Dendritic cell treated with granulocyte-macrophage colony-stimulating factor and Interleukin-4, amounts not matched to agents 40 ng/mL and 50 ng/mL, for 4 days (primary cell): ENCODE measurements around the gene TMEM178B.

ENCODE experiments used
- H3K27ac Mint-ChIP-seq: one replicate; pipeline ENCODE4 v1.8.0; 2022; ENCODE audit warnings: mild to moderate bottlenecking, mixed read lengths
- H3K27me3 Mint-ChIP-seq: one replicate; pipeline ENCODE4 v1.8.0; 2022; ENCODE audit warnings: mild to moderate bottlenecking, mixed read lengths
- H3K36me3 Mint-ChIP-seq: one replicate; pipeline ENCODE4 v1.8.0; 2022; ENCODE audit warnings: low read depth, mixed read lengths
- H3K4me1 Mint-ChIP-seq: one replicate; pipeline ENCODE4 v1.8.0; 2022; ENCODE audit warnings: low read depth, mixed read lengths
- H3K4me3 Mint-ChIP-seq: one replicate; pipeline ENCODE4 v1.8.0; 2022; ENCODE audit warnings: mild to moderate bottlenecking, moderate library complexity, mixed read lengths
- H3K9me3 Mint-ChIP-seq: one replicate; pipeline ENCODE4 v1.8.0; 2022; ENCODE audit warnings: mixed read lengths
- intact Hi-C: fragments of 100-400 bp; cut with micrococcal nuclease; formaldehyde crosslinking; loops from one replicate; pipeline ENCODE4 v1.15.0; 2022

The TMEM178B gene

DNA sequence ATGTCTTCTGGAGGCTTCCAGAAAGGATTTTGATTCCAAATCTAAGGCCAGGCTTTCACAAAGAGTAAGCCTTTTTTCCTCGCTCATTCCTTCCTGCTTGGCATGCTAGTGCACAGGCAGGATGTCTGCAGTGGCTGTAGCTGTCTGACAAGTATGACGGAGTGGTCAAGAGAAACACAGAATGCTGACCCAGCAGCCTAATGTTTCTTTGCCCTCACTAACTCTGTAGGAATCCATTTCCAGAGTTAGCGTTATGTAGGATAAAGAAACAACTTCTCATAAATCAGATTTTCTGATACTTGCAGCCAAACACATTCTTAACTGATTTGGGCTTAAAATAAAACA lies 286.5 kb downstream of the TMEM178B start:
- H3K27ac Mint-ChIP-seq, result no peak overlapping the region
- no peaks in the 10 kb centered on the region for H3K36me3 Mint-ChIP-seq
- intact Hi-C loops, result no loop called here
- no peaks in the 10 kb centered on the region for H3K9me3 Mint-ChIP-seq
- no peaks in the 10 kb centered on the region for H3K4me1 Mint-ChIP-seq
- no peaks in the 10 kb centered on the region for H3K27me3 Mint-ChIP-seq
- no peak overlapping the region for H3K4me3 Mint-ChIP-seq

DNA sequence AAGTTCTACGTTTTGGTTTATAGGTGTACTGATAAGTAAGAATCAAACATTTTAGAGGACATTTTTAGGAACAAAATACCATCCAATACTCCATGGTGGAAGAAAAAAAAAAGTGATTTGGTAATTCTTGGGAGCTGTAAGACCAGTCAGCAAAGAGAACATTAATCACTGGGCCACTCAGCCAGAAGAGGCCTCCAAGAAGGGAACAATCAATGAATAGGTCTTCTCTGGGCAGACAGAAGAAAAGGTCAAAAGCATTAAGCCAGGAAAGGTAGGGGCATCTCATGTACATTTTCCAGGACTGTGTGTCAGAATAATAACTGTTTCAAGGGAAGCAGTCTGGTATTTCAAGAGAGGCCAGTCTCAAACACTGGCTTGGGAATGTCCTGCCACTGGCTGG lies 286.9 kb downstream of the TMEM178B start:
- intact Hi-C loops, result no loop called here
- Mint-ChIP-seq H3K27me3 (no peaks in the 10 kb centered on the region), H3K9me3 (no peaks in the 10 kb centered on the region)

DNA sequence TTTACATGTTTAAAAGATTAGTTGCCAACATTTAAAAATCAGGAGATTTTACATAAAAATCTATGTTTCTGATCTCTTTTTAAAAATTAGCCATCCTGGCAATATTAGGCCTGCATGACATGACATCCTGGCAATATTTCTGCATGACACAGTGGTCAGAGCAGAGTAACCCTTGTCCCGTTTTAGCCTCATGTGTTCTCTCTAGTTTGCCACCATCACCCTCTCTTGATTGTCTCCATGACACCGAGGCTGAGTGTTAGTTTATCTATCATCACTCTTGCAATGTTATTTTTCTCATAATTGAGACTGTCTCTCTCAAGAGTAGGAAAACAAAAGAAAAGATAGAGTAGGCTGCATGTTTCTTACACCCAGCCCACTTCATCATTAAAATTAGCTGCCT lies 287.6 kb downstream of the TMEM178B start:
- Mint-ChIP-seq H3K27me3 (no peaks in the 10 kb centered on the region), H3K9me3 (no peaks in the 10 kb centered on the region), H3K4me1 (no peaks in the 10 kb centered on the region), H3K4me3 (no peak overlapping the region), H3K27ac (no peak overlapping the region), H3K36me3 (no peaks in the 10 kb centered on the region)
- intact Hi-C loops, result no loop called here

More for the DNA sequence above, 286.9 kb downstream of the TMEM178B start:
- H3K36me3 Mint-ChIP-seq, result no peaks in the 10 kb centered on the region
- H3K4me1 Mint-ChIP-seq, result no peaks in the 10 kb centered on the region
- no peak overlapping the region for H3K4me3 Mint-ChIP-seq
- H3K27ac Mint-ChIP-seq, result no peak overlapping the region

DNA sequence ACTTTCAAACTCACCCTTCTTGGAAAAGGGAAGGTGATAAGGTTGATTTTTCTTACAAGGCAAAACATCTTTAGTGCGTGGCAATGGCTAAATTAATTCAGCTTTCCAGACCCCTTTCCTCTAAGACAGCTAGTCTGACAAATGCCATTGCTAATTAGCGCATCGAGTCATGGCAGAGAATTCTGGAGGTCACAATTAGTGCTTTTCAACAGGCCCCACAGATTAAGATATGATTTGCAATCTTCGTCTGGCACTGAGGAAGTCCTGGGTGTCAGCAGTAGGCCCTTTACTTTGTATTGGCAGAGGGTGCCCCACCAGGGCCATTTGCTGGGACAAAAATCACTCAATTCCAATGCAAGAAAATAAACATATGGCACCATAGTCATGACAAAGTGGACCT lies 288.1 kb downstream of the TMEM178B start:
- H3K27ac Mint-ChIP-seq, result no peak overlapping the region
- no peaks in the 10 kb centered on the region for H3K9me3 Mint-ChIP-seq
- H3K27me3 Mint-ChIP-seq, result no peaks in the 10 kb centered on the region
- no peaks in the 10 kb centered on the region for H3K4me1 Mint-ChIP-seq
- no peak overlapping the region for H3K4me3 Mint-ChIP-seq
- intact Hi-C loops, result no loop called here
- H3K36me3 Mint-ChIP-seq, result no peaks in the 10 kb centered on the region

DNA sequence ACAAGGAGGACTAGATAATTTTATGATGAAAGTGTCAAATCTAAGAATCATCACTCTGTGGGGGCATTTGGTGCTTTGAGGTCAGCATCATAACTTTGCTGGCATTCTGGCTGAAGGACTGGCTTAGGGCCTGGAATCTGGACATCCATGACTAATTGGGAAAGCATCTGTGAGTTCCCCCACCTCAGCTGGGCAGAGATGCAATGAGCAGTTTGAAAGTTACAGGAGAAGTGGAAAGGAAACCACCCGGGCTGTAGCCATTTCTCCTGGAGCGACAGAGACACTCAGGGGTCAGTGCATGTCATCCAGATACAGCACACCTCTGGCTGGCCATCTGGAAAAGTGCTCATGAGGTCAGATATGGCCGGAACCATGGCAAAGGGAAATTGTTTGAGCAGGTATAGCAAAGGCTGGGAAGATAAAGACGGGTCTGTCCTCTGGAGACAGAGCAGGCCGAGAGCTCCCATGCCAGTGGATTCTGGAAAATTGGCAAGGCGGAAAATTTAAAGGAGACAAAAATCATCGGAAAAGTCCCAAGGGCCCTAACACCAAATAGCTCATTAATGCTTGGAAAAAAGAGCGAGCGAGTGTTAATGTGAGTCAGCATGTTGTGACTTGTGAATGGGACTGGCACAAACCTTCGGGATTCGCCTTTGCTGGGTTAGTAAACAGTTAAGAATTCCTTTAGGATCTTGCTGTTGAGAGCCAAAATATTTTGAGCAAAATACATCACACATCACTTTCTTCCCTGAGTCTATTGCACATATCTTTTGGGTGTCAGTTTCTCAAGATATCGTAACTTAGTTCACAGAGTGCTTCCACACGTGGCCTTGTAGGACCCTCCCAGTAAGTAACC lies 288.9 kb downstream of the TMEM178B start:
- no peaks in the 10 kb centered on the region for H3K27me3 Mint-ChIP-seq
- no peaks in the 10 kb centered on the region for H3K4me1 Mint-ChIP-seq
- H3K36me3 Mint-ChIP-seq, result no peaks in the 10 kb centered on the region
- H3K4me3 Mint-ChIP-seq, result no peak overlapping the region
- H3K27ac Mint-ChIP-seq, result no peak overlapping the region
- intact Hi-C loops, result no loop called here
- no peaks in the 10 kb centered on the region for H3K9me3 Mint-ChIP-seq

DNA sequence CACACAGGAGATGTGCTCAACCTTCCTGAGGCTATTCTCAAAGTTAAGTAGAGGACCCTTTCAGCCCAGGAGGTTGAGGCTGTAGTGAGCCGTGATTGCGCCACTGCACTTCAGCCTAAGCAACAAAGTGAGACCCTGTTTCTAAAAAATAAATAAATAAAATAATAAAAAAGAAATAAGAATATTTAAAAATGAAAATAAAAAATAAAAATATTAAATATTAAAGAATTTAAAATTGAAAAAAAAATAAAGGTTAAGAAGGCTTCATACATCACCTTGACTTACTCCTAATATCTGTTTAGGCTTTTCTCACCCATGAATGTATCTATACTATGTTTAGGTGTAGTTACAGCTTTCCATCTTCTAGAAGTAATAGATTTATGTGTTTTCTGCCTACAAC lies 289.9 kb downstream of the TMEM178B start:
- H3K27ac Mint-ChIP-seq, result no peak overlapping the region
- H3K4me1 Mint-ChIP-seq, result no peaks in the 10 kb centered on the region
- H3K36me3 Mint-ChIP-seq, result no peaks in the 10 kb centered on the region
- H3K27me3 Mint-ChIP-seq, result no peaks in the 10 kb centered on the region
- intact Hi-C loops, result no loop called here
- H3K9me3 Mint-ChIP-seq, result no peaks in the 10 kb centered on the region
- no peak overlapping the region for H3K4me3 Mint-ChIP-seq

DNA sequence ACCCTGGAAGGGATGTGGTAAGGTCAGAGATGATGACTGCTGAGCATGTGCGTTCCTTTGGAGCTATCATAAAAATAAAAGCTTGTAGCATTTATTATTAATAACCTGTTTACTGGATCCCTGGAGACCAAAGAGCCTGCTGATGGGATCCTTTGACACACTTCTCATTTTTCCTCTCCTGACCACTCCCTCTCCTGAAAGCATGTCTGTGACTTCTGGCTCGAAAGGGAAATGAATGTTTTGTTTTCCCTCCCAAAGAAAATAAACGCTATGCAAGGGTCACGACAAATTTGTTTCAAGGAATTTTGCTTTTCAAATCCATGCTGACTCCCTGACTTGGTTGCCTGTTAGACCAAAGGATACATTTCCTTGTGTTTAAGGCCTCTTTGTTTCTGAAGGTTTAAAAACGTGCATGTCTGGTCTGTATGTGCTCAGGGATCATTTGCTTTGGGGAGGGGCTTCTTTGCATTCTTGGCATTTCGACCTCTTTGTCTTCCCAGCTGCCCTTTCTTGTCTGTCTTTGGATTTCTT lies 292.3 kb downstream of the TMEM178B start:
- intact Hi-C loops, result no loop called here
- Mint-ChIP-seq H3K27me3 (no peaks in the 10 kb centered on the region), H3K4me1 (no peaks in the 10 kb centered on the region), H3K27ac (no peak overlapping the region), H3K36me3 (no peaks in the 10 kb centered on the region), H3K4me3 (no peak overlapping the region), H3K9me3 (no peaks in the 10 kb centered on the region)

DNA sequence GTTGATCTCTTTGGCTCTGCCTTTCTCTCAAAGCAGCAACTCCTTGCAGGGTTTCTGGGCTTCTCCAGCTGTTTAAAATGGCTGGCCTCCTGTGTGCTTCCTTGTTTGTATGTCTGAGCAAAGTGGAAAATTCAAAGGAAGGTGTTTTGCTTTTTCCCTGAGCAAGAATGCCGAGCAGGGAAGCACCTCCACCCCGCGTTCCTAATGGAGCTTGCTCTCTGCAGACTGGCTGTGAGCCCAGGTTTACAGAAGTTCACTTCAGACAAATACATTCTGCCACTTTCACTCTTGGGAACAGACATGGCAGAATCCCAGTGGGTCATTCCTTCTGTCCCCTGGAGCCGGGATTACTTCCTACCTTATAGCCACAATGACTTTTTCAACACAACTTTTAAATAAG lies 295.6 kb downstream of the TMEM178B start:
- Mint-ChIP-seq H3K4me1 (no peaks in the 10 kb centered on the region), H3K27ac (no peak overlapping the region), H3K4me3 (no peak overlapping the region), H3K9me3 (no peaks in the 10 kb centered on the region), H3K36me3 (no peaks in the 10 kb centered on the region), H3K27me3 (no peaks in the 10 kb centered on the region)
- intact Hi-C loops, result no loop called here

DNA sequence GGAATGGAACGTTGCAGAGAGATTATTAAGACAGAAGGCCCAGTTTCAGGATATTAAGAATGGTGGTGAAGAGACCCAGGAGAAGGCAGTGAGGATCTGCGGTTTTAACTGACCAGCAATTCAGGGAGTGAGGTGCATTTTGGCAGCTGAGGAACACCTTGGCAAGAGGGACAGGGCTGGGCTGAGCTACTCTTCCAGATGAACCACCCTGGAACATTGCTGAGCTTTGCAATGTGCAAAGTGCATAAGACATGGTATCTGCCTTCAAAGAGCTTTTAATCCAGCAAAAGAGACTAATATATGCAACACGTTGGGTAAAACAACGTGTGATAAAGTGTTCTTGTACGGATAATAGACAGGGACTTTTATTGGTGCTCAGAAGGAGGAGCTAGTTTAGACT lies 296.3 kb downstream of the TMEM178B start:
- intact Hi-C loops, result no loop called here
- H3K4me1 Mint-ChIP-seq, result no peaks in the 10 kb centered on the region
- no peaks in the 10 kb centered on the region for H3K27me3 Mint-ChIP-seq
- H3K36me3 Mint-ChIP-seq, result no peaks in the 10 kb centered on the region
- H3K9me3 Mint-ChIP-seq, result no peaks in the 10 kb centered on the region
- H3K4me3 Mint-ChIP-seq, result no peak overlapping the region
- H3K27ac Mint-ChIP-seq, result no peak overlapping the region

DNA sequence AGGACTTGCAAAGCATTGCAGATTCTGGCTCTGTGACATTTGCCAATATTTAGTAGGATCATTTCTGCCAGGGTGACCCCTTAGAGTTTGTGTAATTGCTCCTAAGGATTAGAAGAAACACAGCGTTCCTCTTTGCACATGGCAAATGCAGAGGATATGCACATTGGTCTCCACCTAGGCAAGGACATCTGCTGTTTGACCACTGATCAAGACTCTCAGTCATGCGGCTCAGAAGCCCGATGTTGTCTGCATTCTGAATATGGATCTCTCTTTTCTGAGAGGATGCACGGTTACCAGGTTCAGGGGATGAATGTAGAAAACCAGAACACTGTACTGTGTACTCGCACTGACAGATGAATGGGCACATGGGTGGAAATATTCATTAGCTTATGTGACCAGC lies 296.8 kb downstream of the TMEM178B start:
- Mint-ChIP-seq H3K27ac (no peak overlapping the region), H3K4me3 (no peak overlapping the region), H3K36me3 (no peaks in the 10 kb centered on the region), H3K9me3 (no peaks in the 10 kb centered on the region), H3K4me1 (no peaks in the 10 kb centered on the region), H3K27me3 (no peaks in the 10 kb centered on the region)
- intact Hi-C loops, result no loop called here

DNA sequence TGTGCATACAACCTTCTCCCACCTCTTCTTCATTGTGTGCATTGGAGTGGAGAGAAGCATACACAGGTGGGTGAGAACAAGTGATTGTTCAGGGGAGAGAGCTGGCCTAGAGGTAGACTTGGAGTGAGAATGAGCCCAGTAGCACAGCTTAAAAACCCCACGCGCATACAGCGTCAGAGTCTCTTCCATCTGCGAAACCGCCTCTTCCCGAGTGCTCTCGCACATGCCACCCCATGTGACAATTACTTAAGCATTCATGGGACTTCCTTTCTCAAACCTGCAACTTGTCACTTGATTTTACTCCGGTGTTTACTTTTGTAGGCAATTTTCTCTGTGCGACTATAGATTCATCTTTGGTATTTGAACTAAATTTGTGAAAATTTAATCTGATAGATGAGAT lies 300.6 kb downstream of the TMEM178B start:
- Mint-ChIP-seq H3K4me3 (no peak overlapping the region), H3K27ac (no peak overlapping the region), H3K36me3 (no peaks in the 10 kb centered on the region), H3K27me3 (no peaks in the 10 kb centered on the region), H3K4me1 (no peaks in the 10 kb centered on the region), H3K9me3 (no peaks in the 10 kb centered on the region)
- intact Hi-C loops, result no loop called here

DNA sequence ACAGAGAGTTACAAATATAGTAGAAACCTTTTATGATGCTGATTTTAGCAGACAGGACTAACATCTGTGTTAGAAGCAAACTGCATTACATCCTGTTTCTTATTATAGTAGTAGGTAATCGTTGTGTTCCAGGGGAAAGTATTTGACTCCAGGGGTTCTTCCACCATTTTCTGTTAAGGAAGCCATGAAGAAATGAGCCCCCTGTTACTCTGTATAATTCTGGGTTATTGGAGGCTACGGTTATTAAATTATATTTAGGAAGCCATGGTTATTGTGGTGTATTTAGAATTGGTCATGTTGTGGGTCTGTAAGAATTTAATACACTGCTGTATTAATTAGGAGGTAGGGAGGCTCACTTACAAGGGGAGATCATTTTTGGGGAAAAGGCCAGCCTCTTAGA lies 301.6 kb downstream of the TMEM178B start:
- H3K36me3 Mint-ChIP-seq, result no peaks in the 10 kb centered on the region
- intact Hi-C loops, result no loop called here

DNA sequence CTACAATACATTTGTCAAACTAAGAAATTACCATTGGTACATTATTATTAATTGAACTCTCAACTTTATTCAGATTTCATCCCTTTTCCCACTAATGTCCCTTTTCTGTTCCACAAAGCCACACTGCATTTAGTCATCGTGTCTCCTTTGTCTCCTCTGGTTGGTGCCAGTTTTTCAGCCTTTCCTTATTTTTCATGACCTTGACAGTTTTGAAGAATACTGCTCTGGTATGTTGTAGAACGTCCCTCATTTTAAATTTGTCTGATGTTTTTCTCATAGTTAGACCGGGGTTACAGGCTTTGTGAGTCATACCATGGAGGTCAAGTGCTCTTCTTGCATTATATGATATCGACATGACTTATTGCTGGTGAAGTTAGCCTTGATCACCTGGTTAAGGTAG lies 304.0 kb downstream of the TMEM178B start:
- Mint-ChIP-seq H3K4me3 (no peak overlapping the region), H3K27ac (no peak overlapping the region), H3K9me3 (no peaks in the 10 kb centered on the region), H3K27me3 (no peaks in the 10 kb centered on the region), H3K4me1 (no peaks in the 10 kb centered on the region), H3K36me3 (no peaks in the 10 kb centered on the region)
- intact Hi-C loops, result no loop called here

More for the DNA sequence above, 301.6 kb downstream of the TMEM178B start:
- H3K27ac Mint-ChIP-seq, result no peak overlapping the region
- H3K9me3 Mint-ChIP-seq, result no peaks in the 10 kb centered on the region
- H3K4me1 Mint-ChIP-seq, result no peaks in the 10 kb centered on the region
- H3K4me3 Mint-ChIP-seq, result no peak overlapping the region
- no peaks in the 10 kb centered on the region for H3K27me3 Mint-ChIP-seq

DNA sequence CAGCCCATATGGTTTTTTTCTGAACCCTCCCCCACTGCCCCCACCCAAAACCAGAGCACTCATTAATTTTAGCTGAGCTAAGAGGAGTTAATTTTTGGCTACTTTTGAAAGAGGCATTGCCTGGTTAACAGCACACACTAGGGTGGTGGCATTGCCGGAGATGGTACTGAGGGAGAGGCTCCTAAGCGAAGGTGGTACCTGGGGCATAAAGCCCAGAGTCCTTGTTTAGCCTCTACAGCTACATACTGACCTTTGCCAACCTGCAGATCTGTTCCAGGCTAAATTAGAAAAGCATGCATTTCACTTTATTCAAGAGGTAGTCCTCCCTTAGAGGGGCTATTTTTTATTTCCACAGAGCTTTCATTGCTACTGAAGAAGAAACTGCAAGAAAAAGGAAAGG lies 304.5 kb downstream of the TMEM178B start:
- Mint-ChIP-seq H3K27ac (no peak overlapping the region), H3K36me3 (no peaks in the 10 kb centered on the region), H3K9me3 (no peaks in the 10 kb centered on the region), H3K4me3 (no peak overlapping the region), H3K4me1 (no peaks in the 10 kb centered on the region), H3K27me3 (no peaks in the 10 kb centered on the region)
- intact Hi-C loops, result no loop called here
